WTC11 (cell line): ENCODE results near the gene BEGAIN. TPM values are rescaled to one million over a fixed set of nuclear protein-coding genes. Genes with fewer than 3 reads are reported as not detected.

Source experiments
- ATAC-seq: fragments of 200-7000 bp; cut with Tn5 transposase; 2 replicates; pipeline ENCODE4 v1.10.0; 2021; ENCODE audit warnings: mild to moderate bottlenecking, moderate library complexity
- CTCF ChIA-PET: fragments of 300-600 bp; sonication (Branson Sonifier 250); formaldehyde crosslinking; loops from one replicate; lab custom pipeline; 2021; ENCODE audit warnings: antibody characterized with exemption; lab: Charles Lee
- POLR2A ChIA-PET: fragments of 350-600 bp; sonication (Branson Sonifier 250); formaldehyde crosslinking; loops from one replicate; lab custom pipeline; 2021; ENCODE audit warnings: antibody characterized with exemption; lab: Charles Lee
- DNase-seq: peaks from one replicate; pipeline ENCODE4 v3.0.0; 2021; ENCODE audit warnings: low spot score
- H3K27ac Mint-ChIP-seq: 2 replicates; pipeline ENCODE4 v1.8.0; 2021; ENCODE audit warnings: mixed read lengths
- H3K27me3 Mint-ChIP-seq: 2 replicates; pipeline ENCODE4 v1.8.0; 2021; ENCODE audit warnings: low read depth, mild to moderate bottlenecking, moderate library complexity, mixed read lengths
- H3K36me3 Mint-ChIP-seq: 2 replicates; pipeline ENCODE4 v1.8.0; 2021; ENCODE audit warnings: mixed read lengths
- H3K4me1 Mint-ChIP-seq: 2 replicates; pipeline ENCODE4 v1.8.0; 2022; ENCODE audit warnings: mixed read lengths
- H3K4me3 Mint-ChIP-seq: 2 replicates; pipeline ENCODE4 v1.8.0; 2021; ENCODE audit warnings: mild to moderate bottlenecking, moderate library complexity, mixed read lengths
- H3K9me3 Mint-ChIP-seq: 2 replicates; pipeline ENCODE4 v1.8.0; 2021; ENCODE audit warnings: mixed read lengths
- CREM ChIP-seq: sonication (generic); formaldehyde crosslinking; IDR thresholded peaks from 2 replicates; pipeline ENCODE4 v1.8.1; 2022; ENCODE audit warnings: mild to moderate bottlenecking, missing genetic modification reagents, moderate library complexity
- ELF4 ChIP-seq: sonication (generic); formaldehyde crosslinking; IDR thresholded peaks from 2 replicates; pipeline ENCODE4 v1.8.1; 2022; ENCODE audit warnings: low read depth, mild to moderate bottlenecking, moderate library complexity, missing genetic modification reagents
- FOXK1 ChIP-seq: sonication (generic); formaldehyde crosslinking; IDR thresholded peaks from 2 replicates; pipeline ENCODE4 v1.8.0; 2022; ENCODE audit warnings: mild to moderate bottlenecking, moderate library complexity, missing genetic modification reagents
- FOXP1 ChIP-seq: sonication (generic); formaldehyde crosslinking; IDR thresholded peaks from 2 replicates; pipeline ENCODE4 v1.8.0; 2022; ENCODE audit warnings: missing genetic modification reagents, mild to moderate bottlenecking, moderate library complexity, borderline replicate concordance
- GTF2I ChIP-seq: fragments of 250-450 bp; sonication (Bioruptor Pico); conservative IDR thresholded peaks from 2 replicates; pipeline ENCODE4 v1.4.0; 2021; ENCODE audit warnings: mild to moderate bottlenecking
- HMGA2 ChIP-seq: fragments of 250-450 bp; sonication (Bioruptor Pico); IDR thresholded peaks from 2 replicates; pipeline ENCODE4 v1.4.0; 2021; ENCODE audit warnings: mild to moderate bottlenecking, moderate library complexity
- KAT7 ChIP-seq: sonication (generic); formaldehyde crosslinking; IDR thresholded peaks from 2 replicates; pipeline ENCODE4 v1.8.1; 2023; ENCODE audit warnings: missing genetic modification reagents, mild to moderate bottlenecking, borderline replicate concordance
- MYBL2 ChIP-seq: sonication (generic); formaldehyde crosslinking; IDR thresholded peaks from 2 replicates; pipeline ENCODE4 v1.8.1; 2023; ENCODE audit warnings: mild to moderate bottlenecking, moderate library complexity, missing genetic modification reagents
- NR1H2 ChIP-seq: sonication (generic); formaldehyde crosslinking; IDR thresholded peaks from 2 replicates; pipeline ENCODE4 v1.9.0; 2021; ENCODE audit warnings: mild to moderate bottlenecking, moderate library complexity, missing genetic modification reagents
- NR2C2 ChIP-seq: sonication (generic); formaldehyde crosslinking; IDR thresholded peaks from 2 replicates; pipeline ENCODE4 v1.8.0; 2022; ENCODE audit warnings: mild to moderate bottlenecking, missing genetic modification reagents
- TEAD1 ChIP-seq: sonication (generic); formaldehyde crosslinking; IDR thresholded peaks from 2 replicates; pipeline ENCODE4 v1.8.0; 2022; ENCODE audit warnings: mild to moderate bottlenecking, missing genetic modification reagents
- ZNF121 ChIP-seq: sonication (generic); formaldehyde crosslinking; IDR thresholded peaks from 2 replicates; pipeline ENCODE4 v1.8.0; 2023; ENCODE audit warnings: missing genetic modification reagents
- ZNF138 ChIP-seq: sonication (generic); formaldehyde crosslinking; conservative IDR thresholded peaks from 2 replicates; pipeline ENCODE4 v1.8.1; 2022; ENCODE audit warnings: mild to moderate bottlenecking, moderate library complexity, missing genetic modification reagents
- ZNF317 ChIP-seq: sonication (generic); formaldehyde crosslinking; IDR thresholded peaks from 2 replicates; pipeline ENCODE4 v1.8.1; 2023; ENCODE audit warnings: low read depth, mild to moderate bottlenecking, moderate library complexity, missing genetic modification reagents, borderline replicate concordance
- ZNF423 ChIP-seq: fragments of 250-450 bp; sonication (Bioruptor Pico); IDR thresholded peaks from 2 replicates; pipeline ENCODE4 v2.1.2; 2022; ENCODE audit warnings: mild to moderate bottlenecking, moderate library complexity
- total RNA-seq: library from RNA; stranded (reverse); gene quantifications from 3 replicates; pipeline ENCODE4 v1.2.3, GENCODE V29; 2021
- TF ChIP-seq, protein P1 (sequence below): sonication (generic); formaldehyde crosslinking; IDR thresholded peaks from 2 replicates; pipeline ENCODE4 v1.8.0; 2022; ENCODE audit warnings: mild to moderate bottlenecking, missing genetic modification reagents
- TF ChIP-seq, protein P2 (sequence below): fragments of 250-450 bp; sonication (Bioruptor Pico); IDR thresholded peaks from 2 replicates; pipeline ENCODE4 v1.9.0; 2021; ENCODE audit warnings: mild to moderate bottlenecking
- TF ChIP-seq, protein P3 (sequence below): fragments of 250-450 bp; sonication (Bioruptor Pico); IDR thresholded peaks from 2 replicates; pipeline ENCODE4 v1.9.0; 2021; ENCODE audit warnings: mild to moderate bottlenecking
- TF ChIP-seq, protein P4 (sequence below): sonication (generic); formaldehyde crosslinking; IDR thresholded peaks from 2 replicates; pipeline ENCODE4 v1.8.1; 2023; ENCODE audit warnings: mild to moderate bottlenecking, missing genetic modification reagents
- TF ChIP-seq, protein P5 (sequence below): sonication (generic); formaldehyde crosslinking; IDR thresholded peaks from 2 replicates; pipeline ENCODE4 v1.8.0; 2022; ENCODE audit warnings: mild to moderate bottlenecking, missing genetic modification reagents
- TF ChIP-seq, protein P6 (sequence below): sonication (generic); formaldehyde crosslinking; IDR thresholded peaks from 2 replicates; pipeline ENCODE4 v1.8.1; 2022; ENCODE audit warnings: mild to moderate bottlenecking, missing genetic modification reagents, moderate library complexity, borderline replicate concordance

Gene BEGAIN
- total RNA-seq, 1 experiment from 2014 or later, result 1.3 TPM

DNA sequence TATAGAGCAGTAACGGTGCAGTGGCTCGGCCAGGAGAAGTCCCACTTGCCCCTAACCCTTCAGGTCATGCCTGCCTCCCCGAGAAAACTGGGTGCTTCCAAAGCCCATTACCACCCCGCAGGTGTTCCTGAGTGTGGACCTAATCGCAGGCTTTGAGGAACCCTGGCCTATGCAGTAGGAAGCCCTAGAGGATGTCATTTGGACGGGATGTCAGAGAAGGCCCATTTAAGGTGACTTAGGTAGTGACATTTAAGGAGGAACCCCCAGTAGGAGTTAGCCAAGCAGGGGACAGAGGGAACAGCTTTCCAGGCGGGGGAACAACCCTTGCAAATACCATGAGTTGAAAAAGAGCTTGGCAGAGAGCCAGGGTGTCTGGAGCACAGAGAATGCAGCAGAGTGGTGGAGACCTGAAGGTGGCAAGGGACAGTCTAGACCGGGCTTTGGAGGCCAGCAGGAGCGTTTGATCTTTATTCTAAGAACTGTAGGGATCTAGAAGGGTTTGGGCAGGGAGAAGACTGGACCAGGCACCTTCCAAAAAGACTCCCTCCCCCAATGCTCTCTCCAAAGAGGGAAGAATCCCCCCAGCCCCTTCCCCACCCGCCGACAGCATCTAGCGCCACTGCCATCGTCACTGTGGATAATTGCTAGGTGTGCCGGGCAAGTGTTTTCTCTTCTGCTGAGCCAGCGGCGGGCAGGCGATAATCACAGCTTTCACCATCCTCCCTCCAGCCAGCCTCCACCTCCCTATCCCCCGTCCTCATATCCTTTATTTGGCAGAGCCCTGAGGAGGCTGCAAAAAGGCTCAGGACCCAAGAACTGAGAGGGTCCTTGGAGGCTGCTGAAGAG lies 33.3 kb upstream of the BEGAIN start:
- TF ChIP-seq, protein P1, sequence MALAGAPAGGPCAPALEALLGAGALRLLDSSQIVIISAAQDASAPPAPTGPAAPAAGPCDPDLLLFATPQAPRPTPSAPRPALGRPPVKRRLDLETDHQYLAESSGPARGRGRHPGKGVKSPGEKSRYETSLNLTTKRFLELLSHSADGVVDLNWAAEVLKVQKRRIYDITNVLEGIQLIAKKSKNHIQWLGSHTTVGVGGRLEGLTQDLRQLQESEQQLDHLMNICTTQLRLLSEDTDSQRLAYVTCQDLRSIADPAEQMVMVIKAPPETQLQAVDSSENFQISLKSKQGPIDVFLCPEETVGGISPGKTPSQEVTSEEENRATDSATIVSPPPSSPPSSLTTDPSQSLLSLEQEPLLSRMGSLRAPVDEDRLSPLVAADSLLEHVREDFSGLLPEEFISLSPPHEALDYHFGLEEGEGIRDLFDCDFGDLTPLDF (CRISPR knock-in tag), result no peak
- TF ChIP-seq ZNF121 (CRISPR knock-in tag) (no peak), HMGA2 (CRISPR knock-in tag) (no peak), FOXK1 (CRISPR knock-in tag) (no peak), GTF2I (no peak), NR2C2 (CRISPR knock-in tag) (no peak), FOXP1 (CRISPR knock-in tag) (no peak), KAT7 (CRISPR knock-in tag) (no peak), ZNF423 (CRISPR knock-in tag) (no peak), ZNF138 (CRISPR knock-in tag) (no peak)
- TF ChIP-seq, protein P2, sequence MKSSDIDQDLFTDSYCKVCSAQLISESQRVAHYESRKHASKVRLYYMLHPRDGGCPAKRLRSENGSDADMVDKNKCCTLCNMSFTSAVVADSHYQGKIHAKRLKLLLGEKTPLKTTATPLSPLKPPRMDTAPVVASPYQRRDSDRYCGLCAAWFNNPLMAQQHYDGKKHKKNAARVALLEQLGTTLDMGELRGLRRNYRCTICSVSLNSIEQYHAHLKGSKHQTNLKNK, result no peak
- TF ChIP-seq, protein P3, sequence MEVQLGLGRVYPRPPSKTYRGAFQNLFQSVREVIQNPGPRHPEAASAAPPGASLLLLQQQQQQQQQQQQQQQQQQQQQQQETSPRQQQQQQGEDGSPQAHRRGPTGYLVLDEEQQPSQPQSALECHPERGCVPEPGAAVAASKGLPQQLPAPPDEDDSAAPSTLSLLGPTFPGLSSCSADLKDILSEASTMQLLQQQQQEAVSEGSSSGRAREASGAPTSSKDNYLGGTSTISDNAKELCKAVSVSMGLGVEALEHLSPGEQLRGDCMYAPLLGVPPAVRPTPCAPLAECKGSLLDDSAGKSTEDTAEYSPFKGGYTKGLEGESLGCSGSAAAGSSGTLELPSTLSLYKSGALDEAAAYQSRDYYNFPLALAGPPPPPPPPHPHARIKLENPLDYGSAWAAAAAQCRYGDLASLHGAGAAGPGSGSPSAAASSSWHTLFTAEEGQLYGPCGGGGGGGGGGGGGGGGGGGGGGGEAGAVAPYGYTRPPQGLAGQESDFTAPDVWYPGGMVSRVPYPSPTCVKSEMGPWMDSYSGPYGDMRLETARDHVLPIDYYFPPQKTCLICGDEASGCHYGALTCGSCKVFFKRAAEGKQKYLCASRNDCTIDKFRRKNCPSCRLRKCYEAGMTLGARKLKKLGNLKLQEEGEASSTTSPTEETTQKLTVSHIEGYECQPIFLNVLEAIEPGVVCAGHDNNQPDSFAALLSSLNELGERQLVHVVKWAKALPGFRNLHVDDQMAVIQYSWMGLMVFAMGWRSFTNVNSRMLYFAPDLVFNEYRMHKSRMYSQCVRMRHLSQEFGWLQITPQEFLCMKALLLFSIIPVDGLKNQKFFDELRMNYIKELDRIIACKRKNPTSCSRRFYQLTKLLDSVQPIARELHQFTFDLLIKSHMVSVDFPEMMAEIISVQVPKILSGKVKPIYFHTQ, result no peak
- ChIA-PET CTCF (interaction anchor here (0.9 to 1.7 kb wide), 3 partner anchors 10 to 95 kb away, joined by 3 to 7 read pairs (median 5); no protein-coding TSS in a partner anchor), POLR2A (no interaction called here)
- Mint-ChIP-seq H3K4me1 (peaks cover 14% of the 10 kb centered on the region), H3K9me3 (no peaks in the 10 kb centered on the region), H3K27ac (no peak overlapping the region), H3K27me3 (peaks cover 6% of the 10 kb centered on the region), H3K36me3 (no peaks in the 10 kb centered on the region), H3K4me3 (no peak overlapping the region)
- DNase-seq (peak; percentile 6), ATAC-seq (no peak)

DNA sequence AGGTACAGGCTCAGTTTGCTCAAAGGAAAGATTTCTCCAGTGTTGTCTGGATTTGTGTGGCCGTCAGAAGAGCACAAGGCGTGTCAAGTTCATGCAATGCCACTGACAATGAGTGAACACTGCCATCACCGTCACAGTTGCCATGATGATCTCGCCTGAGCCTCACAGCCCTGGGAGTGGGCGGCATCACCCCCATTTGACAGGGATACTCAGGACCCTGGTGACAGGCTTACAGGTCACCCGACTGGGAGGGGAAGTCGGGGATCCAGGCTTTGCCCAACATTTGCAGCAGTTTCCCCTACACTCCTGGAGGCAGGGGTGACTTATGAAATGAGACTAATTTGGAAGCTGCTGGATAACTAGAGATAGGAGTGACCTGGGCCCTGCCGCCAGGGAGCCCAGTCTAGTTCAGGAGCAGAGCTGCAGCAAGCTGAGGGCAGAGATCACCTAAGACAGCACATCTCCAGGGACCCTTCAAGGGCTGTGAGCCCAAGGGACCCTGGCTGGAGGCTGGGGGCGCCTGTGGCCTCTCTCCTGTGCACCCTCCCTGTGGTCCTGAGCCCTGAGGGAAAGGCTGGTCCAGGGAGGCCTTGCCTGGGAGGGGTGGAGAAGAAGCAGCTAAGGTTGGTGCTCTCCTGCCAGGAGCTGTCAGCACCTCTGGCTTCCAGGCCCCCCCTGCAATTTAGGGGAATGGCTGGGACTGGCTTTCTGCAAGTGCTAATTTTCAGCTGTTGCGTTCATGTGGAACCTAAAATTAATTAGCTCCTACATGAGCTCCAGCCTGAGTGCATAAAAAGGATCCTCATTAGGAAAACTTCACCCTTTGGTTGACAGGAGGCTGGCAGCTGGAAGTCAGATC lies 32.4 kb upstream of the BEGAIN start:
- Mint-ChIP-seq H3K36me3 (no peaks in the 10 kb centered on the region), H3K4me3 (no peak overlapping the region), H3K9me3 (no peaks in the 10 kb centered on the region), H3K27me3 (peaks cover 6% of the 10 kb centered on the region), H3K27ac (no peak overlapping the region)
- POLR2A ChIA-PET, result no interaction called here
- no peak for ATAC-seq
- CTCF ChIA-PET, result interaction anchor here (0.9 to 1.7 kb wide), 3 partner anchors 11 to 95 kb away, joined by 3 to 7 read pairs (median 5); no protein-coding TSS in a partner anchor
- peak; percentile 5 for DNase-seq
- TF ChIP-seq, protein P4, sequence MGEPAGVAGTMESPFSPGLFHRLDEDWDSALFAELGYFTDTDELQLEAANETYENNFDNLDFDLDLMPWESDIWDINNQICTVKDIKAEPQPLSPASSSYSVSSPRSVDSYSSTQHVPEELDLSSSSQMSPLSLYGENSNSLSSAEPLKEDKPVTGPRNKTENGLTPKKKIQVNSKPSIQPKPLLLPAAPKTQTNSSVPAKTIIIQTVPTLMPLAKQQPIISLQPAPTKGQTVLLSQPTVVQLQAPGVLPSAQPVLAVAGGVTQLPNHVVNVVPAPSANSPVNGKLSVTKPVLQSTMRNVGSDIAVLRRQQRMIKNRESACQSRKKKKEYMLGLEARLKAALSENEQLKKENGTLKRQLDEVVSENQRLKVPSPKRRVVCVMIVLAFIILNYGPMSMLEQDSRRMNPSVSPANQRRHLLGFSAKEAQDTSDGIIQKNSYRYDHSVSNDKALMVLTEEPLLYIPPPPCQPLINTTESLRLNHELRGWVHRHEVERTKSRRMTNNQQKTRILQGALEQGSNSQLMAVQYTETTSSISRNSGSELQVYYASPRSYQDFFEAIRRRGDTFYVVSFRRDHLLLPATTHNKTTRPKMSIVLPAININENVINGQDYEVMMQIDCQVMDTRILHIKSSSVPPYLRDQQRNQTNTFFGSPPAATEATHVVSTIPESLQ (CRISPR knock-in tag), result no peak
- TF ChIP-seq ELF4 (CRISPR knock-in tag), result no peak
- TF ChIP-seq, protein P1 (CRISPR knock-in tag), result no peak
- TF ChIP-seq, protein P5, sequence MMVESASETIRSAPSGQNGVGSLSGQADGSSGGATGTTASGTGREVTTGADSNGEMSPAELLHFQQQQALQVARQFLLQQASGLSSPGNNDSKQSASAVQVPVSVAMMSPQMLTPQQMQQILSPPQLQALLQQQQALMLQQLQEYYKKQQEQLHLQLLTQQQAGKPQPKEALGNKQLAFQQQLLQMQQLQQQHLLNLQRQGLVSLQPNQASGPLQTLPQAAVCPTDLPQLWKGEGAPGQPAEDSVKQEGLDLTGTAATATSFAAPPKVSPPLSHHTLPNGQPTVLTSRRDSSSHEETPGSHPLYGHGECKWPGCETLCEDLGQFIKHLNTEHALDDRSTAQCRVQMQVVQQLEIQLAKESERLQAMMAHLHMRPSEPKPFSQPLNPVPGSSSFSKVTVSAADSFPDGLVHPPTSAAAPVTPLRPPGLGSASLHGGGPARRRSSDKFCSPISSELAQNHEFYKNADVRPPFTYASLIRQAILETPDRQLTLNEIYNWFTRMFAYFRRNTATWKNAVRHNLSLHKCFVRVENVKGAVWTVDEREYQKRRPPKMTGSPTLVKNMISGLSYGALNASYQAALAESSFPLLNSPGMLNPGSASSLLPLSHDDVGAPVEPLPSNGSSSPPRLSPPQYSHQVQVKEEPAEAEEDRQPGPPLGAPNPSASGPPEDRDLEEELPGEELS (CRISPR knock-in tag), result no peak
- TF ChIP-seq NR1H2 (CRISPR knock-in tag), result no peak
- TF ChIP-seq ZNF317 (CRISPR knock-in tag), result no peak
- no peak for TF ChIP-seq ZNF138 (CRISPR knock-in tag)
- TF ChIP-seq CREM (CRISPR knock-in tag), result no peak
- no peak for TF ChIP-seq TEAD1 (CRISPR knock-in tag)
- TF ChIP-seq MYBL2 (CRISPR knock-in tag), result no peak
- TF ChIP-seq, protein P6, sequence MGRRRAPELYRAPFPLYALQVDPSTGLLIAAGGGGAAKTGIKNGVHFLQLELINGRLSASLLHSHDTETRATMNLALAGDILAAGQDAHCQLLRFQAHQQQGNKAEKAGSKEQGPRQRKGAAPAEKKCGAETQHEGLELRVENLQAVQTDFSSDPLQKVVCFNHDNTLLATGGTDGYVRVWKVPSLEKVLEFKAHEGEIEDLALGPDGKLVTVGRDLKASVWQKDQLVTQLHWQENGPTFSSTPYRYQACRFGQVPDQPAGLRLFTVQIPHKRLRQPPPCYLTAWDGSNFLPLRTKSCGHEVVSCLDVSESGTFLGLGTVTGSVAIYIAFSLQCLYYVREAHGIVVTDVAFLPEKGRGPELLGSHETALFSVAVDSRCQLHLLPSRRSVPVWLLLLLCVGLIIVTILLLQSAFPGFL (CRISPR knock-in tag), result no peak
- TF ChIP-seq, all 79 proteins: peak for 0
- H3K4me1 Mint-ChIP-seq, result peaks cover 14% of the 10 kb centered on the region
